ENCODE results near the gene TMEM132E.
"Not testable (repeated sequence)": the region's sequence is repeated elsewhere in the genome, so short reads cannot be mapped to it uniquely, and the experiment has no call there.

Gene TMEM132E, protein sequence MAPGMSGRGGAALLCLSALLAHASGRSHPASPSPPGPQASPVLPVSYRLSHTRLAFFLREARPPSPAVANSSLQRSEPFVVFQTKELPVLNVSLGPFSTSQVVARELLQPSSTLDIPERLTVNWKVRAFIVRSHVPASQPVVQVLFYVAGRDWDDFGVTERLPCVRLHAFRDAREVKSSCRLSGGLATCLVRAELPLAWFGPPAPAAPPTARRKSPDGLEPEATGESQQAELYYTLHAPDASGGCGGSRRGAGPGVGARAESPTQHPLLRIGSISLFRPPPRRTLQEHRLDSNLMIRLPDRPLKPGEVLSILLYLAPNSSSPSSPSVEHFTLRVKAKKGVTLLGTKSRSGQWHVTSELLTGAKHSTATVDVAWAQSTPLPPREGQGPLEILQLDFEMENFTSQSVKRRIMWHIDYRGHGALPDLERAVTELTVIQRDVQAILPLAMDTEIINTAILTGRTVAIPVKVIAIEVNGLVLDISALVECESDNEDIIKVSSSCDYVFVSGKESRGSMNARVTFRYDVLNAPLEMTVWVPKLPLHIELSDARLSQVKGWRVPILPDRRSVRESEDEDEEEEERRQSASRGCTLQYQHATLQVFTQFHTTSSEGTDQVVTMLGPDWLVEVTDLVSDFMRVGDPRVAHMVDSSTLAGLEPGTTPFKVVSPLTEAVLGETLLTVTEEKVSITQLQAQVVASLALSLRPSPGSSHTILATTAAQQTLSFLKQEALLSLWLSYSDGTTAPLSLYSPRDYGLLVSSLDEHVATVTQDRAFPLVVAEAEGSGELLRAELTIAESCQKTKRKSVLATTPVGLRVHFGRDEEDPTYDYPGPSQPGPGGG (N-terminal part only)

GRCh38 chr17:34579017-34579946, at the start of gene TMEM132E:
TSS of gene TMEM132E (plus strand) at chr17:34579582. CDS start at chr17:34581077, 1,495 bp downstream.
- DNase-seq (ENCODE audit: low spot score): no peak

- DNase-seq (ENCODE audit: low spot score): no peak
Measured at GRCh38 chr17:34530918-34531317, 48.5 kb upstream of the TMEM132E start.

- no peak for DNase-seq (ENCODE audit: low spot score)
Measured at GRCh38 chr17:34532281-34533065, 46.9 kb upstream of the TMEM132E start.

DNA sequence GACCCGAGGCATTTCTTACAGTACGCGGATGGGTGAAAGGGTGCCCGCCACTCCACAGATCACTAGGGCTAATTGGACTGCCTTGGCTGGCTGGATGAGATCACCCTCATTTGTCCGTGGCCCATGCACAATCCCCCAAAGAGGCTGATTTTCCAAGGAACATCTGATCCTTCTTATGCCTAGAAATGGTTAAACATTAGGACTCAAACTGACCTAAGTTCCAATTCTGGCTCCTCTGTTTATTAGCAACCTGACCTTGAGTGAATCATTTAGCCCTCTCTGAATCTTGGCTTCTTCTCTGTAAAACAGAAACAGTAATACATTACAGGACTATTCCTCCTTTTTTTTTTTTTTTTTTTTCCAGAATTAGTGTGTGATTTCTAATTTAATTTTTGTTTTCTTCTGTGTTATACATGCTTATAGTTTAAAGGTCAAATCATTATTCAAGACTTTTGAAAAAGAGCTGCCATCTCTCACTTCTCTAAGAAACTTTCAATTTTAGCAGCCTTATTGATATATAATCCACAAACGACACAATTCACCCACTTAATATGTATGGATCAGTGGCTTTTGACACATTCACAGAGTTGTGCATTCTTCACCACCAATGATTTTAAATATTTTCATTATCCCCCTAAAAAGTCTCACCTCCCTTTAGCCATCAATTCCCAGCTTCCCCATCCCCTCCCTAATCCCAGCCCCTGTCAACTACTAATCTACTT, 45.4 kb upstream of the TMEM132E start:
- DNase-seq (ENCODE audit: low spot score): no peak

- no peak for DNase-seq (ENCODE audit: low spot score)
Measured at GRCh38 chr17:34537445-34537844, 41.9 kb upstream of the TMEM132E start.

- not testable (repeated sequence) for DNase-seq (ENCODE audit: low spot score)
Measured at GRCh38 chr17:34538582-34538981, 40.8 kb upstream of the TMEM132E start.

DNA sequence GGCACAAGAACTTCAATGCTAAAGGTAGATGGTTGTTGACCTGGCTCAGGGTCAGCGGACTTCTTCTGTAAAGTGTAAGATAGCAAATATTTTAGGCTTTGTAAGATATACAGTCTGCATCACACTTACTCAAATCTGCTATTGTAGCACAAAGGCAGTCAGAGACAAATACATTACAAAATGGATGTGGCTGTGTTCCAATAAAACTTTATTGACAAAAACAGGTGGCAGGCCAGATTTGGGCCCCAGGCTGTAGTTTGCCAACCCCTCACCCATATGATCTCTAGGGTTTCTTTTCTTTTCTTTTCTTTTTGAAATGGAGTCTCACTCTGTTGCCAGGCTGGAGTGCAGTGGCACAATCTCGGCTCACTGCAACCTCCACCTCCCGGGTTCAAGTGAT, 39.5 kb upstream of the TMEM132E start:
- no peak for DNase-seq (ENCODE audit: low spot score)

GRCh38 chr17:34542700-34543336, 36.6 kb upstream of the TMEM132E start:
- DNase-seq (ENCODE audit: low spot score): no peak

DNA sequence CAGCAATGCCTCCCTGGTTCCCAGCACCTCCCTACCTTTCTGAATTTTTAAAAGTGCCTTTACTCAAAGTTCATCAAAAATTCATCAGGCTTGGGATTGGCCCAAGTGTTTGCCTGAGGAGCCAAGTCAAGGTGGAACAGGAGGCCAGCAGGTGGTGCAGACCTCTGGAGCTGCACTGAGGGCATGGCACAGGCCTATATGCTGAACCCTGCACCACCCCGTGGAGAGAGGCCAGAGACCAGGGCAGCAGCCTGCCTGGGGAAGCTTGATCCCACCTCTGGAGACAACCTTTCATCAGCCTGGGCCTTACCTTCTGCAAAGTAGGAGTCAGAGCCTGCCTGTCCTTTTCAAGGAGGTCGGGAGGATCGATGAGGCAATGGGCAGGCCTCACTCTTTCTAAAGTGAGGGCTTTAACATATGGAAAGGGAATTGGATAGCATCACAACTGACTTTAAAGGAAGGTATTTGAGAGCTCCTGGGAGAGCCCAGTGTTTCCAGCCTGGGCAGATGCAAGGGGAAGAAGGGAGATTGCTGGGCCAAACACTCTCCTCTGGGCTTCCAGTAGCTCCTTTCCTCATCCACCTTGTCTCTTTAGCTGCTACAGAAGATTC, 31.8 kb upstream of the TMEM132E start:
- DNase-seq (ENCODE audit: low spot score): no peak

DNA sequence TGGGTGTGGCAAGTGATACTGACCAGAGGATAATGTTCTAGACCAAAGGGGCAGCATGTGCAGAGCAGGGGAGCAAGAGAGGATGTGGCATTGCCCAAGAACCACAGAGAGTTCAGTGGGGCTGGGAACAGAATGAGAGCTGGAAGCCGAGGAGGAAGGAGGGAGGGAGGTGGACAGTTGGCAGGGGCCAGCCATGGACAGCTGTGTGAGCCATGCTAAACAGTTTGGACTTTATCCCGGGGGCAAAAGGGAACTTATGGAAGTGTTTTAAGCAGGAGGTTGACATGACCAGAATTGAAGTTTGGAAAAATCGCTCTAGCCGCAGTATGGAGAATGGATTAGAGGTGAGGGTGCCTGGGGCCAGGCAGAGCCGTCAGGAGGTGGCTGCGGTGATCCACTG, 29.4 kb upstream of the TMEM132E start:
- DNase-seq (ENCODE audit: low spot score): no peak

- DNase-seq (ENCODE audit: low spot score): no peak
Measured at GRCh38 chr17:34553907-34554306, 25.5 kb upstream of the TMEM132E start.

GRCh38 chr17:34556384-34556783, 23.0 kb upstream of the TMEM132E start:
- no peak for DNase-seq (ENCODE audit: low spot score)

GRCh38 chr17:34556931-34557330, 22.5 kb upstream of the TMEM132E start:
- no peak for DNase-seq (ENCODE audit: low spot score)

DNA sequence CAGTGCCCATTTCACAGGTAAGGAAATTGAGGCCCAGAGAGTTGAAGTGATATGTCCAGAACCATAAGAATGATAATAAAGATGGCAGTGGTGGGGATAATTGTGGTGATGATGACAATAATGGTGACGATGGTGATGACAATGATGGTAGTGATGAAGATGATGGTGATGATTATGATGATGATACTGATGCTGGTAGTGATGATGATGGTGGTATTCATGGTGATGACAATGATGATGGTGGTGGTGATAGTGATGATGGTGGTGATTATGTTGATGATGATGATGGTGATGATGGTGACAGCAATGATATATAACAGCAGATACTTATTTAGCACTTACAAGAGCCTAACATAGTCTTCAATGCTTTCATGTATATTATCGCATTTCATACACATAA, 18.1 kb upstream of the TMEM132E start:
- DNase-seq (ENCODE audit: low spot score): no peak

GRCh38 chr17:34562387-34562786, 17.0 kb upstream of the TMEM132E start:
- DNase-seq (ENCODE audit: low spot score): no peak

DNA sequence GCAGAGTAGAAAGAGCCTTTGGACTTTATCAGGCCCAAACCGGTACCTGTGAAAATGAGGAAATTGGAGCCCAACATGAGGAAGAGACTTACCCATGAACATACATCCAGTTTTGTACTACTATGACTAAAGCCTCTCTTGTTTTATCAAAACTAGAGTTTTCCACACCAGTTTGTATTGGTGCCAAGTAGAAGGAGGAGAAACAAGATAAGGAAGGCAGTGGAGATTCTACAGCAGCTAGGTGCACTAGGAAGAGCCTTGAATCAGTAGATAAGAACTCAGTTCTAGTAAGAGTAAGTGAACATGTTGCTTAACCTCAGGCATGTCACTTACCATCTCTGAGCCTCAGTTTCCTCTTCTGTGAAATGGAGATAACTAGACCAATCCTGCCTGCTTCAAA, 13.7 kb upstream of the TMEM132E start:
- no peak for DNase-seq (ENCODE audit: low spot score)

DNA sequence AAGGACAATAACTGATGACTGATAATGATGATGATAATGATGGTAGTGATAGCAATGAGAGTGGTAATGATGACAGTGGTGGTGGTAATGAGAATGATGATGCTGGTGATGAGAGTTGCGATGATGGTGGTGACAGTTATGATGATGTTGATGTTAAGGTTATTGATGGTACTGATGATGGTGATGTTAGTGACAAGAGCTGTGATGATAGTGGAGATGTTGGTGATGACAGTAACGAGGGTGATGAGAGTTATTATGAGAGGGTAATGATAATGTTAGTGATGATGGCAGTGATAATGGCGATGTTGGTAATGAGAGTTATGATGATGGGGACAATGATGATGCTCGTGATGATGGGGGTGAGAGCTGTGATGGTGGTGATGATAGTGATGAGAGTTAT, 13.2 kb upstream of the TMEM132E start:
- no peak for DNase-seq (ENCODE audit: low spot score)

DNA sequence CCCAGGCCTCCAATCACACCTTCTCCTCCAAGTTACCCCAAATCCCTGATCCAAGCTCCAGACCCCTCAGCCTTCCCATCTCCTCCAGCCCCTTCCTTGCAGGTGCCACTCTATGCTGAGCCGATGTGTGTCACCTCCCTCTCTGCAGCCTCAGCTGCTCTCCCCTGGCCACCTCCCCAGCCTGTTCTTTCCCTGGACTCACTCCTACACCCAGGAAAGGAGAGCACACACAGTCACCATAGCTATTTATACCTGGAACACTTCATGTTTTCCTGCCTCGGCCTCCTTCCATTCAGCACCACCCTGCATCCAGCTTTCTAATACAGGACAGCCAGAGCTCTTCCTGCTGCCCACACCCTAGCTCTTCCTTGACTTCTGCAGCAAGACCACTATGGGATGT, 12.5 kb upstream of the TMEM132E start:
- no peak for DNase-seq (ENCODE audit: low spot score)

DNA sequence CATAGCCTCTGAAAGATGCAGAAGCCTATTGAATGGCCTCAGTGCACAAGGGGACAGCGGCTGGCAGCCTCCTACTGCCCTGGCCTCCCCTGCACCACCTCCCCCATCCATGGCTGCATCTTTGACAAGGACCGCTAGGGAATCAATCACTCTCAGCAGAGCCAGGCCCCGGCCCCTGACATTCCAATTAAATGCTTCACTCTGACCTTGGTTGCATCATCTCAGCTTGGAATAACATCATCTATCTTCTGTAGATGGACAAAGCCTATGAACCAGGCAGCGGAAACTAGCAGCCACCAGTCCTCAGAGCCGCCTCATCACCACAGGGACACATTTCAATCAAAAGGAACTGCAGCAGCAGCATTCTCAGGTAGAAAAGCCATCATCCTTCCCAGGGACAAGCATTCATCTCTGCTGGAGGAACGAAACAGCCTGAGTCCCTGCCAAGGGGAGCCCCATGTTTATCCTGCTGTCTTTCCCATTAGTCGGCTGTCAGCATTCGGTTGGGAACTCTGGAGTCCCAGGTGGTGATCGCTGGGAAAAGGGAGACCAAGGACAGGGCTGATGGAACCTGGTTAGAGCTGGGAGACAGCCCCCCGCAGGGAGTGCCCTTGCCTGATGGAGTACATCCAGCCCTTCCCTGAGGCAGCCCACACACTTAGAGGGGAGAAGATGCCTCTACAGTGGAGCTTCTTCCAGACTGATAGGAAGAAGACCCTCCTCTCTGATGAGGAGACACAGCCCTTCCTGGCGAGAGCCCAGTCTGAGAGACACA, 11.5 kb upstream of the TMEM132E start:
- DNase-seq (ENCODE audit: low spot score): no peak
